ENCODE measurements around the gene TWIST2.

DNA sequence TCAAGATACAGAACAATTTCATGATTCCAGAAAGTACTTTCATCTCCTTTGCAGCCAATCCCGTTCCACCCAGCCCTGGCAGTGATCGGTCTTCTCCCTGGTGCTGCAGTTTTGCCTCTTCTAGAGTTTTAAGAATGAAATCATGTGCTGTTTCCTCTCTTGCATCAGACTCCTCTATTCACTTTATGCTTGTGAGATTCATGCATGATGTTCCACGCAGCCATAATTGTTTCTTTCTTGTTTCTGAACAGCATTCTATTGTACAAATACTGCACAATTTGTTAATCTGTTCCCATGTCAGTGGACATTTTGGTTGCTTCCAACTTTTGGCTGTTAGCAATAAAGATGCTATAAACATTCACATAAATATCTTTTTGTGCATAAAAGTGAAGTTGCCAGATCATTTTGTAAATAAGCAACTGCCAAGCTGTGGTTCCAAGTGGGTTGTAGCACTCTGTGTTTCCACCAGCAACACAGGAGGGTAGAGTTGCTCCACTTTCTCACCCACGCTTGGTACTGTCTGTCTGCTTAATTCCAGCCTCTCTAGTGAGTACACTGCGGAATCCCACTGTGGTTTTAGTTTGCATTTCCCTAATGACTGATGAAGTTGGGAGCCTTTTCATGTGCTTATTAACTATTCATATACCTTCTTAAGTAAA lies 104.5 kb downstream of the TWIST2 start:
- TF ChIP-seq YY1 (IDR thresholded peaks at IDR 0.05; ENCODE audit: insufficient read depth, insufficient read length), result no peak
- no peak for TF ChIP-seq ZNF274 (IDR thresholded peaks at IDR 0.05; ENCODE audit: low read depth, low read length)

All from NT2/D1 (cell line).